ENCODE measurements around the gene ERBB2. TPM values are rescaled to one million over a fixed set of nuclear protein-coding genes. Genes with fewer than 3 reads are reported as not detected.

ERBB2 gene
- total RNA-seq, 1 experiment from 2014 or later: 216 TPM

- H3K4me1 Mint-ChIP-seq: peaks cover 7 to 12% of the 10 kb centered on the region in 2 experiments
- Histone ChIP-seq H3K79me1 (ENCODE audit: insufficient read depth, low read depth, low read length, poor library complexity, severe bottlenecking) (no peaks in the 10 kb centered on the region), H3K4me2 (ENCODE audit: insufficient read depth, insufficient read length, low read length) (no peak overlapping the region), H3K9ac (ENCODE audit: extremely low read depth, insufficient read length, low read length) (no peak overlapping the region), H3K14ac (ENCODE audit: insufficient read depth, low read length) (no peak overlapping the region; the same call in 1 of the 2 replicates), H3K23ac (ENCODE audit: insufficient read length, low read depth, low read length) (no peak overlapping the region), H3K4me1 (ENCODE audit: insufficient read depth, low read length) (no peaks in the 10 kb centered on the region), H2BK20ac (ENCODE audit: low read depth, low read length, poor library complexity, severe bottlenecking) (no peak overlapping the region), H3K9me3 (ENCODE audit: control insufficient read depth, low read depth, low read length) (no peaks in the 10 kb centered on the region), H2AFZ (ENCODE audit: low read length) (no peak overlapping the region), H2BK15ac (ENCODE audit: low read depth, low read length) (no peak overlapping the region), H4K5ac (ENCODE audit: insufficient read length, low read depth, low read length) (no peak overlapping the region), H4K20me1 (ENCODE audit: control insufficient read depth, insufficient read depth, insufficient read length) (no peaks in the 10 kb centered on the region), H3K4ac (ENCODE audit: low read depth, low read length) (no peak overlapping the region), H3K27ac (ENCODE audit: insufficient read length, low read depth, low read length) (no peak overlapping the region), H2AK5ac (ENCODE audit: insufficient read length, low read length) (no peak overlapping the region), H2BK5ac (ENCODE audit: insufficient read length, low read length) (no peak overlapping the region), H3K79me2 (ENCODE audit: insufficient read depth, low read length) (no peaks in the 10 kb centered on the region), H4K91ac (ENCODE audit: insufficient read length, low read depth, low read length) (no peak overlapping the region), H2BK120ac (ENCODE audit: low read depth, low read length, poor library complexity, severe bottlenecking) (no peak overlapping the region), H2BK12ac (ENCODE audit: insufficient read length, low read depth, low read length) (no peak overlapping the region), H3T11ph (ENCODE audit: low read length) (no peak overlapping the region), H3K56ac (ENCODE audit: insufficient read length, low read depth, low read length) (no peak overlapping the region), H3K23me2 (ENCODE audit: insufficient read length, low read depth, low read length, poor library complexity, severe bottlenecking) (no peaks in the 10 kb centered on the region), H3K27me3 (ENCODE audit: insufficient read depth, low read length) (no peaks in the 10 kb centered on the region), H4K8ac (replicated peaks; ENCODE audit: insufficient read length, low read depth, low read length) (no peak overlapping the region), H3K18ac (ENCODE audit: insufficient read length, low read depth, low read length) (no peak overlapping the region)
- no peaks in the 10 kb centered on the region for H3K9me3 Mint-ChIP-seq
- no peak for DNase-seq
- H3K27ac Mint-ChIP-seq: no peak overlapping the region
- H3K36me3 Mint-ChIP-seq (ENCODE audit: insufficient read depth in 1 of 3, low read depth in 3 of 3): no peaks in the 10 kb centered on the region
- no CpG with 5 or more reads among the region's 7 CpGs for WGBS (ENCODE audit: extremely low coverage, insufficient read length, low lambda C conversion rate)
- no peaks in the 10 kb centered on the region; the same call in 1 of the 2 replicates for H3K27me3 Mint-ChIP-seq (ENCODE audit: low read depth)
- TF ChIP-seq CTCF (conservative IDR thresholded peaks at IDR 0.05): no peak
- H3K4me3 Mint-ChIP-seq: no peak overlapping the region
These were observed 73.4 kb downstream of the ERBB2 start for GRCh38 chr17:39772987-39773934.
